A673 (cell line): ENCODE measurements around the gene PIGT.

Source experiments
- CTCF ChIP-seq: fragments of 300-800, 200-600 bp; sonication (generic); conservative IDR thresholded peaks from 2 replicates; pipeline ENCODE4 v1.5.1; 2017; ENCODE audit warnings: low read depth, mild to moderate bottlenecking, antibody characterized with exemption, low read length, moderate library complexity, mixed read lengths
- EZH2 ChIP-seq: fragments of 200-600 bp; sonication (generic); IDR thresholded peaks from 2 replicates; pipeline ENCODE4 v1.6.1; 2017; ENCODE audit warnings: borderline replicate concordance, low read depth, mild to moderate bottlenecking, mixed read lengths, antibody characterized with exemption, low read length; ENCODE audit not compliant: poor library complexity, severe bottlenecking

- TF ChIP-seq CTCF (no peak), EZH2 (no peak)
These were observed at the start of gene PIGT for GRCh38 chr20:45415822-45416637.
